22Rv1 (cell line): ENCODE data around the gene BRD2.

Experiments
- H3K27ac ChIP-seq: fragments of 450-650 bp; 2 replicates; pipeline ENCODE4 v1.5.1; 2017
- CTCF ChIP-seq: fragments of 450-650 bp; IDR thresholded peaks from 2 replicates; pipeline ENCODE4 v1.5.1; 2017; ENCODE audit warnings: mild to moderate bottlenecking
- ZFX ChIP-seq: fragments of 450-650 bp; IDR thresholded peaks from 2 replicates; pipeline ENCODE4 v1.6.1; 2017; ENCODE audit warnings: antibody characterized with exemption, borderline replicate concordance

The BRD2 gene

GRCh38 chr6:33018418-33018817, 50.0 kb downstream of the BRD2 start:
- no peak for TF ChIP-seq CTCF
- H3K27ac ChIP-seq = no peak overlapping the region

DNA sequence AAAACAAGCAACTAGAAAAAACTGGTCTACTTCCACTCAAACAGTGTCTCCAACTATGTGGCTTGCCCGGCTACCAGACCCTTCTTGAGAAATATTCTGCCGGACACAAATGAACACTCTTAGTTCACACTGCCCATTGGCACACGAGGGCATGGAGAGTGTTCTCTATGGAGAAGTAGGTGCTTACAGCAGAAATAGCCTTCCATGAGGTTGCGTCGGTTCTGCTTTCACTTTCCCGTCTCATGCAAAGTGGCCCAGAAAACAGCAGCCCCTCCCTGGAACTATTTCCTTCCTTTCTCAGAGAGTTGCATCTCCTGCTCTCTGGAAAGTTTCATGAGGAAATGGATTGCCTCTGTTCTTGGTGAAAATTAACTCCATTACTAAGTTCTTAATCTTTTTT, 50.5 kb downstream of the BRD2 start:
- TF ChIP-seq CTCF (no peak), ZFX (no peak)
- H3K27ac ChIP-seq = no peak overlapping the region

DNA sequence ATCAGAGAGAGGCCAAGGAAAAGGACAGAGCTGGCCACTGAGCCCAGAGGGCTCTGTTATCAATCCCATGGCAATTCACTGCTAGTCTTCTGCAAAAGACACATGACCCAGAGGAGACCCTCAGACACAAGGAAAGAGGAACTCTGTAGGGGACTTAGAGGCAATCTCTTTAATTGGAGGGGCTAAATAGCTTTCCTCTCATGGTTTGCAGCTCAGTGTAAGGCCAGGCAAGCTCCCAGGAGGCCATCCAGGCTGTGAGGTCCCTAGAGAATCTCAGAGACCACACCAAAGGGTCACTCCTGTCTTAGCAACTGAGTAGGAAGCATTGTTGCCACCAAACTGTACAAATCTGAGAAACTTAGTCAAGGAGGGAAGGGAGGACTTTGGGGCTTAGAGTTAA, 51.0 kb downstream of the BRD2 start:
- TF ChIP-seq CTCF (no peak), ZFX (no peak)

GRCh38 chr6:33021917-33022316, 53.5 kb downstream of the BRD2 start:
- no peak overlapping the region for H3K27ac ChIP-seq
- TF ChIP-seq CTCF (no peak), ZFX (no peak)

More for the DNA sequence above, 51.0 kb downstream of the BRD2 start:
- H3K27ac ChIP-seq = no peak overlapping the region

DNA sequence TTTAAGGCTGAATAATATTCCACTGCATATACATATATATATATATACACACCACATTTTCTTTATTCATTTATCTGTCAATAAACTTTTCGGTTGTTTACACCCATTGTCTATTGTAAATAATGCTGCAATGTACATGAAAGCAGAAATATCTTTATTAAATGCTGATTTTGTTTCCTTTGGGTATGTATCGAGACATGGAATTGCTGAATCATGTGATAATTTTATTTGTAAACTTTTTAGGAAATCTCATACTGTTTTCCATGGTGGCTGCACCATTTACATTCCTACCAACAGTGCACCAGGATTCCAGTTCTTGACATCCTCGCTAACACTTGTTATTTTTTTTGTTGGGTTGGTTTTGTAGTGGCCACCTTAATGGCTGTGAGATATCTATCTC, 55.1 kb downstream of the BRD2 start:
- TF ChIP-seq CTCF (no peak), ZFX (no peak)
- H3K27ac ChIP-seq = no peak overlapping the region

DNA sequence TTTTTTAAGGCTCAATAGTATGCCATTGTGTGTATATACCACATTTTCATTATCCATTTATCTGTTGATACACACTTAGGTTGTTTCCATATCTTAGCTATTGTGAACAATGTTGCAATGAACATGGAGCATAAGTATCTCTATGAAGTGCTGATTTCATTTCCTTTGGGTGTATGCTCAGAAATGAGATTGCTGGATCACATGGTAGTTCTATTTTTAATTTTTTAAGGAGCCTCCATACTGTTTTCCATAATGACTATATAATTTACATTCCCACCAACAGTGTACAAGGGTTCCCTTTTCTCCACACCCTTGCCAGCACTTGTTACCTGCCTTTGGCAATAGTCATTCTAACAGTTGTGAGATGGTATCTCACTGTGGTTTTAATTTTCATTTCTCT, 56.1 kb downstream of the BRD2 start:
- TF ChIP-seq CTCF (no peak), ZFX (no peak)

GRCh38 chr6:33028220-33028849, 59.9 kb downstream of the BRD2 start:
- no peak for TF ChIP-seq CTCF
- TF ChIP-seq ZFX = no peak
- no peak overlapping the region for H3K27ac ChIP-seq

More for the DNA sequence above, 56.1 kb downstream of the BRD2 start:
- no peak overlapping the region for H3K27ac ChIP-seq
